IMR-90 (cell line): ENCODE measurements around the gene HTR3C. TPM values are rescaled to one million over a fixed set of nuclear protein-coding genes. Genes with fewer than 3 reads are reported as not detected.

Experiments used
- ATAC-seq: fragments of 200-7000 bp; cut with Tn5 transposase; 2 replicates; pipeline ENCODE4 v1.9.1; 2020; ENCODE audit warnings: low read depth, mild to moderate bottlenecking, moderate library complexity
- BruUV-seq: library from RNA; stranded (reverse); fragments of 400-500 nt; replicated peaks from 2 replicates; lab custom pipeline; 2021; lab: Mats Ljungman, UMichigan
- CTCF ChIA-PET: fragments of 300-600 bp; formaldehyde crosslinking; extraction: SDS; loops from one replicate; lab custom pipeline; 2021; ENCODE audit warnings: antibody characterized with exemption; lab: Yijun Ruan, JAX
- POLR2A ChIA-PET: fragments of 300-600 bp; sonication (Branson Sonifier 250); formaldehyde crosslinking; loops from one replicate; lab custom pipeline; 2022; ENCODE audit warnings: antibody characterized with exemption; ENCODE audit not compliant: unreplicated experiment; lab: Charles Lee
- DNase-seq: peaks from one replicate; pipeline ENCODE4 v3.0.0; 2013
- H2AFZ ChIP-seq: replicated peaks from 2 replicates; pipeline ENCODE3; 2013; ENCODE audit warnings: low read length, mild to moderate bottlenecking; ENCODE audit not compliant: poor library complexity
- H2AK5ac ChIP-seq: 2 replicates; pipeline ENCODE4 v1.6.1; 2013; ENCODE audit warnings: low read depth, low read length, inconsistent platforms
- H2AK9ac ChIP-seq: replicated peaks from 2 replicates; pipeline ENCODE3; 2013; ENCODE audit warnings: mild to moderate bottlenecking, low read depth, low read length, moderate library complexity; ENCODE audit not compliant: poor library complexity
- H2BK120ac ChIP-seq: 2 replicates; pipeline ENCODE4 v1.6.1; 2013; ENCODE audit warnings: low read depth, low read length, inconsistent platforms
- H2BK15ac ChIP-seq: 3 replicates; pipeline ENCODE4 v1.6.1; 2013; ENCODE audit warnings: low read depth, low read length, inconsistent platforms
- H2BK20ac ChIP-seq: 2 replicates; pipeline ENCODE4 v1.6.1; 2013; ENCODE audit warnings: low read depth, mild to moderate bottlenecking, inconsistent platforms, low read length, moderate library complexity
- H2BK5ac ChIP-seq: 2 replicates; pipeline ENCODE4 v1.6.1; 2013; ENCODE audit warnings: mild to moderate bottlenecking, low read depth, low read length, inconsistent platforms; ENCODE audit not compliant: poor library complexity, severe bottlenecking
- H3K14ac ChIP-seq: replicated peaks from 2 replicates; pipeline ENCODE4 v1.6.1; 2013; ENCODE audit warnings: low read depth, low read length, inconsistent platforms
- H3K18ac ChIP-seq: 2 replicates; pipeline ENCODE4 v1.6.1; 2013; ENCODE audit warnings: low read depth, low read length, control low read depth
- H3K23ac ChIP-seq: 2 replicates; pipeline ENCODE4 v1.6.1; 2013; ENCODE audit warnings: low read depth, low read length, inconsistent platforms
- H3K27ac ChIP-seq: 2 replicates; pipeline ENCODE4 v1.5.1; 2013; ENCODE audit warnings: mild to moderate bottlenecking, control low read depth, low read length; ENCODE audit not compliant: insufficient read depth
- H3K27me3 ChIP-seq: 2 replicates; pipeline ENCODE4 v1.6.1; 2013; ENCODE audit warnings: low read length; ENCODE audit not compliant: control insufficient read depth, insufficient read depth
- H3K36me3 ChIP-seq: 2 replicates; pipeline ENCODE4 v1.6.1; 2013; ENCODE audit warnings: low read length, mixed read lengths; ENCODE audit not compliant: control insufficient read depth, insufficient read depth
- H3K4ac ChIP-seq: 2 replicates; pipeline ENCODE4 v1.6.1; 2013; ENCODE audit warnings: low read depth, low read length, inconsistent platforms
- H3K4me1 ChIP-seq: 2 replicates; pipeline ENCODE4 v1.6.1; 2013; ENCODE audit warnings: low read length, mixed read lengths; ENCODE audit not compliant: control insufficient read depth, insufficient read depth
- H3K4me2 ChIP-seq: 2 replicates; pipeline ENCODE4 v1.6.1; 2013; ENCODE audit warnings: low read depth, mild to moderate bottlenecking, control low read depth, low read length, moderate library complexity
- H3K4me3 ChIP-seq: 2 replicates; pipeline ENCODE4 v1.5.1; 2013; ENCODE audit warnings: low read depth, mild to moderate bottlenecking, control low read depth, low read length, moderate library complexity; ENCODE audit not compliant: insufficient read depth
- H3K56ac ChIP-seq: 2 replicates; pipeline ENCODE4 v1.6.1; 2013; ENCODE audit warnings: low read length, inconsistent platforms; ENCODE audit not compliant: insufficient read depth; ENCODE audit errors: extremely low read depth
- H3K79me1 ChIP-seq, 2 experiments: 2 replicates each; pipeline ENCODE4 v1.6.1; 2013; ENCODE audit warnings: low read length in 2 of 2, inconsistent platforms in 1 of 2, low read depth in 1 of 2
- H3K9ac ChIP-seq: 2 replicates; pipeline ENCODE4 v1.6.1; 2013; ENCODE audit warnings: low read depth, low read length, control low read depth
- H3K9me1 ChIP-seq: 2 replicates; pipeline ENCODE4 v1.6.1; 2013; ENCODE audit warnings: low read length, inconsistent platforms; ENCODE audit not compliant: insufficient read depth
- H3K9me3 ChIP-seq: 2 replicates; pipeline ENCODE4 v1.6.1; 2013; ENCODE audit warnings: low read length; ENCODE audit not compliant: control insufficient read depth, insufficient read depth
- H4K20me1 ChIP-seq: 2 replicates; pipeline ENCODE4 v1.6.1; 2013; ENCODE audit warnings: low read length, inconsistent platforms; ENCODE audit not compliant: insufficient read depth
- H4K5ac ChIP-seq: 2 replicates; pipeline ENCODE4 v1.6.1; 2013; ENCODE audit warnings: mild to moderate bottlenecking, low read depth, low read length, control low read depth
- H4K8ac ChIP-seq, 2 experiments: 2 replicates each; pipeline ENCODE4 v1.6.1; 2013; ENCODE audit warnings: low read depth in 2 of 2, low read length in 2 of 2, control low read depth in 1 of 2, inconsistent platforms in 1 of 2
- H4K91ac ChIP-seq: 2 replicates; pipeline ENCODE4 v1.6.1; 2013; ENCODE audit warnings: low read depth, low read length, inconsistent platforms; ENCODE audit not compliant: insufficient read depth
- BHLHE40 ChIP-seq: fragments of 150-350 bp; IDR thresholded peaks from 2 replicates; pipeline ENCODE4 v1.6.1; 2016; ENCODE audit warnings: mild to moderate bottlenecking, low read depth, low read length
- CEBPB ChIP-seq: IDR thresholded peaks from 2 replicates; pipeline ENCODE4 v1.6.1; 2012; ENCODE audit warnings: low read depth, low read length, improper control_type of control experiment
- CHD1 ChIP-seq: IDR thresholded peaks from 2 replicates; pipeline ENCODE4 v1.6.1; 2012; ENCODE audit warnings: low read depth, low read length, improper control_type of control experiment
- FOS ChIP-seq: fragments of 150-350 bp; IDR thresholded peaks from 2 replicates; pipeline ENCODE4 v1.6.1; 2016; ENCODE audit warnings: low read depth, low read length
- MAFK ChIP-seq: IDR thresholded peaks from 2 replicates; pipeline ENCODE4 v1.6.1; 2012; ENCODE audit warnings: low read depth, low read length, improper control_type of control experiment
- MAZ ChIP-seq: IDR thresholded peaks from 2 replicates; pipeline ENCODE4 v1.6.1; 2012; ENCODE audit warnings: low read depth, mild to moderate bottlenecking, low read length, improper control_type of control experiment, moderate library complexity, borderline replicate concordance
- MXI1 ChIP-seq: IDR thresholded peaks from 2 replicates; pipeline ENCODE4 v1.6.1; 2012; ENCODE audit warnings: low read depth, mild to moderate bottlenecking, low read length, moderate library complexity, borderline replicate concordance
- NFE2L2 ChIP-seq: fragments of 150-350 bp; IDR thresholded peaks from 2 replicates; pipeline ENCODE4 v1.6.1; 2016; ENCODE audit warnings: low read depth, mild to moderate bottlenecking, low read length
- POLR2A ChIP-seq: IDR thresholded peaks from 2 replicates; pipeline ENCODE4 v1.6.1; 2012; ENCODE audit warnings: mild to moderate bottlenecking, low read depth, low read length
- RAD21 ChIP-seq: IDR thresholded peaks from 2 replicates; pipeline ENCODE4 v1.6.1; 2012; ENCODE audit warnings: low read length, improper control_type of control experiment
- RCOR1 ChIP-seq: IDR thresholded peaks from 2 replicates; pipeline ENCODE4 v1.6.1; 2012; ENCODE audit warnings: mild to moderate bottlenecking, low read length, improper control_type of control experiment; ENCODE audit not compliant: insufficient replicate concordance
- RFX5 ChIP-seq: IDR thresholded peaks from 2 replicates; pipeline ENCODE4 v1.8.0; 2012; ENCODE audit warnings: low read depth, mild to moderate bottlenecking, low read length, moderate library complexity
- SMC3 ChIP-seq: fragments of 150-350 bp; IDR thresholded peaks from 2 replicates; pipeline ENCODE4 v1.6.1; 2016; ENCODE audit warnings: low read depth, mild to moderate bottlenecking, antibody characterized with exemption, low read length, moderate library complexity
- dilution Hi-C: fragments of 300-500 bp; cut with HindIII; formaldehyde crosslinking; loops from one replicate; pipeline ENCODE4 v1.14.3; 2018; ENCODE audit warnings: low sequenced_read_pairs; ENCODE audit not compliant: unreplicated experiment
- in situ Hi-C: fragments of 300-500 bp; cut with MboI; formaldehyde crosslinking; loops from 3 replicates; pipeline ENCODE4 v1.14.3; 2019; ENCODE audit warnings: low sequenced_read_pairs, inconsistent platforms, mixed read lengths
- intact Hi-C: fragments of 100-400 bp; cut with micrococcal nuclease; formaldehyde crosslinking; loops from 2 replicates; pipeline ENCODE4 v1.10.0; 2022
- polyA plus RNA-seq, 3 experiments: library from polyadenylated mRNA; depleted of rRNA; stranded (reverse); fragments of >200 nt; gene quantifications; 2 replicates each; pipeline ENCODE4 v1.2.3, GENCODE V29; 2012; ENCODE audit warnings: low replicate concordance in 1 of 3
- total RNA-seq: library from RNA; depleted of rRNA; stranded (reverse); fragments of >200 nt; gene quantifications from 2 replicates; pipeline ENCODE4 v1.2.3, GENCODE V29; 2012
- TF ChIP-seq, protein P1 (sequence below): fragments of 150-350 bp; IDR thresholded peaks from 2 replicates; pipeline ENCODE4 v1.6.1; 2017; ENCODE audit warnings: mild to moderate bottlenecking, antibody characterized with exemption, low read length, low read depth
- TF ChIP-seq, protein P2 (sequence below): conservative IDR thresholded peaks from 2 replicates; pipeline ENCODE4 v1.5.1; 2012; ENCODE audit warnings: mild to moderate bottlenecking, low read depth, low read length, improper control_type of control experiment
- TF ChIP-seq, protein P3 (sequence below): fragments of 150-350 bp; IDR thresholded peaks from 2 replicates; pipeline ENCODE4 v1.6.1; 2016; ENCODE audit warnings: low read depth, mild to moderate bottlenecking, low read length, moderate library complexity, borderline replicate concordance

HTR3C gene
- total and polyA plus RNA-seq, 2 of the 4 experiments (the other 2 are of a cell fraction), result not detected

DNA sequence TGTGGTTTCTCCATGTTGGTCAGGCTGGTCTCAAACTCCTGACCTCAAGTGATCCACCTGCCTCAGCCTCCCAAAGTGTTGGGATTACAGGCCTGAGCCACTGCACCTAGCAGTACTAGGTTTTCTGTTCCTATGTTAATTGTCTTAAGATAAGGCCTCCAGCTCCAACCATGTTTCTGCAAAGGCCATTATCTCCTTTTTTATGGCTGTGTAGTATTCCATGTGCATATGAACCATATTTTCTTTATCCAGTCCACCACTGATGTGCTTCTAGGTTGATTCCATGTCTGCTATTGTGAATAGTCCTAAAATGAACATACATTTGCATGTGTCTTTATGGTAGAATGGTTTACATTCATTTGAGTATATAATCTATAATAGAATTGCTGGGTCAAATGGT, 9.8 kb downstream of the HTR3C start:
- BruUV-seq, result no TSS peak
- intact Hi-C loops, result no loop called here
- Histone ChIP-seq H2BK5ac (no peak overlapping the region), H3K4me2 (no peak overlapping the region), H3K18ac (no peak overlapping the region), H3K4ac (no peak overlapping the region), H3K4me1 (no peaks in the 10 kb centered on the region), H4K8ac (no peak overlapping the region), H2AK5ac (no peak overlapping the region), H2BK120ac (no peak overlapping the region), H3K27ac (no peak overlapping the region), H3K36me3 (no peaks in the 10 kb centered on the region), H3K56ac (no peak overlapping the region), H3K9ac (no peak overlapping the region), H2BK15ac (no peak overlapping the region), H3K14ac (no peak overlapping the region), H3K27me3 (peaks cover 11% of the 10 kb centered on the region), H4K5ac (no peak overlapping the region), H3K23ac (no peak overlapping the region), H2AFZ (no peak overlapping the region), H4K91ac (no peak overlapping the region), H2AK9ac (no peak overlapping the region), H3K79me1 (no peaks in the 10 kb centered on the region), H2BK20ac (no peak overlapping the region), H3K9me3 (no peaks in the 10 kb centered on the region), H4K20me1 (no peaks in the 10 kb centered on the region), H3K9me1 (no peaks in the 10 kb centered on the region; the same call in 1 of the 2 replicates), H3K4me3 (no peak overlapping the region)
- ATAC-seq (no peak), DNase-seq (no peak)
- no peak for TF ChIP-seq SMC3
- no peak for TF ChIP-seq MAFK
- TF ChIP-seq NFE2L2, result no peak
- no peak for TF ChIP-seq RFX5
- TF ChIP-seq, protein P1, sequence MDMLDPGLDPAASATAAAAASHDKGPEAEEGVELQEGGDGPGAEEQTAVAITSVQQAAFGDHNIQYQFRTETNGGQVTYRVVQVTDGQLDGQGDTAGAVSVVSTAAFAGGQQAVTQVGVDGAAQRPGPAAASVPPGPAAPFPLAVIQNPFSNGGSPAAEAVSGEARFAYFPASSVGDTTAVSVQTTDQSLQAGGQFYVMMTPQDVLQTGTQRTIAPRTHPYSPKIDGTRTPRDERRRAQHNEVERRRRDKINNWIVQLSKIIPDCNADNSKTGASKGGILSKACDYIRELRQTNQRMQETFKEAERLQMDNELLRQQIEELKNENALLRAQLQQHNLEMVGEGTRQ, result no peak
- TF ChIP-seq MXI1, result no peak
- no peak for TF ChIP-seq CHD1
- no peak for TF ChIP-seq RAD21
- TF ChIP-seq, protein P2, sequence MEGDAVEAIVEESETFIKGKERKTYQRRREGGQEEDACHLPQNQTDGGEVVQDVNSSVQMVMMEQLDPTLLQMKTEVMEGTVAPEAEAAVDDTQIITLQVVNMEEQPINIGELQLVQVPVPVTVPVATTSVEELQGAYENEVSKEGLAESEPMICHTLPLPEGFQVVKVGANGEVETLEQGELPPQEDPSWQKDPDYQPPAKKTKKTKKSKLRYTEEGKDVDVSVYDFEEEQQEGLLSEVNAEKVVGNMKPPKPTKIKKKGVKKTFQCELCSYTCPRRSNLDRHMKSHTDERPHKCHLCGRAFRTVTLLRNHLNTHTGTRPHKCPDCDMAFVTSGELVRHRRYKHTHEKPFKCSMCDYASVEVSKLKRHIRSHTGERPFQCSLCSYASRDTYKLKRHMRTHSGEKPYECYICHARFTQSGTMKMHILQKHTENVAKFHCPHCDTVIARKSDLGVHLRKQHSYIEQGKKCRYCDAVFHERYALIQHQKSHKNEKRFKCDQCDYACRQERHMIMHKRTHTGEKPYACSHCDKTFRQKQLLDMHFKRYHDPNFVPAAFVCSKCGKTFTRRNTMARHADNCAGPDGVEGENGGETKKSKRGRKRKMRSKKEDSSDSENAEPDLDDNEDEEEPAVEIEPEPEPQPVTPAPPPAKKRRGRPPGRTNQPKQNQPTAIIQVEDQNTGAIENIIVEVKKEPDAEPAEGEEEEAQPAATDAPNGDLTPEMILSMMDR, result no peak
- no peak for TF ChIP-seq CEBPB
- no peak for TF ChIP-seq BHLHE40
- no peak for TF ChIP-seq MAZ
- TF ChIP-seq POLR2A, result no peak
- TF ChIP-seq FOS, result no peak
- TF ChIP-seq, protein P3, sequence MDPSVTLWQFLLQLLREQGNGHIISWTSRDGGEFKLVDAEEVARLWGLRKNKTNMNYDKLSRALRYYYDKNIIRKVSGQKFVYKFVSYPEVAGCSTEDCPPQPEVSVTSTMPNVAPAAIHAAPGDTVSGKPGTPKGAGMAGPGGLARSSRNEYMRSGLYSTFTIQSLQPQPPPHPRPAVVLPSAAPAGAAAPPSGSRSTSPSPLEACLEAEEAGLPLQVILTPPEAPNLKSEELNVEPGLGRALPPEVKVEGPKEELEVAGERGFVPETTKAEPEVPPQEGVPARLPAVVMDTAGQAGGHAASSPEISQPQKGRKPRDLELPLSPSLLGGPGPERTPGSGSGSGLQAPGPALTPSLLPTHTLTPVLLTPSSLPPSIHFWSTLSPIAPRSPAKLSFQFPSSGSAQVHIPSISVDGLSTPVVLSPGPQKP, result no peak
- no peak for TF ChIP-seq RCOR1
- ChIA-PET POLR2A (no interaction called here), CTCF (no interaction called here)
- in situ Hi-C loops, result no loop called here
- dilution Hi-C loops, result no loop called here
